ENCODE results near the gene BACH2.

- TF ChIP-seq EZH2 (IDR thresholded peaks at IDR 0.05; ENCODE audit: low read length) (no peak), CTCF (optimal IDR thresholded peaks at IDR 0.05 in 1 of 3, IDR thresholded peaks at IDR 0.05 in 1 of 3, conservative IDR thresholded peaks at IDR 0.05 in 1 of 3; ENCODE audit: extremely low read depth in 1 of 3, insufficient read depth in 2 of 3, low read length in 3 of 3) (no peak)
Observed at GRCh38 chr6:90107371-90107770, 189.3 kb downstream of the BACH2 start.

Measured in keratinocyte (primary cell).